HG03521 (cell line): ENCODE data around the gene RFX7.

ENCODE experiments used
- ATAC-seq: cut with Tn5 transposase; IDR thresholded peaks from one replicate; pipeline ENCODE4 v1.9.1; 2021; ENCODE audit warnings: mild to moderate bottlenecking, moderate library complexity; ENCODE audit not compliant: unreplicated experiment

RFX7 gene

GRCh38 chr15:56244811-56245576 is 1.3 kb upstream of the RFX7 start:
- no peak for ATAC-seq

GRCh38 chr15:56244038-56244810 is 545 bp upstream of the RFX7 start:
- no peak for ATAC-seq

- ATAC-seq, result no peak
These were observed 1.0 kb downstream of the RFX7 start for GRCh38 chr15:56242576-56243162.

DNA sequence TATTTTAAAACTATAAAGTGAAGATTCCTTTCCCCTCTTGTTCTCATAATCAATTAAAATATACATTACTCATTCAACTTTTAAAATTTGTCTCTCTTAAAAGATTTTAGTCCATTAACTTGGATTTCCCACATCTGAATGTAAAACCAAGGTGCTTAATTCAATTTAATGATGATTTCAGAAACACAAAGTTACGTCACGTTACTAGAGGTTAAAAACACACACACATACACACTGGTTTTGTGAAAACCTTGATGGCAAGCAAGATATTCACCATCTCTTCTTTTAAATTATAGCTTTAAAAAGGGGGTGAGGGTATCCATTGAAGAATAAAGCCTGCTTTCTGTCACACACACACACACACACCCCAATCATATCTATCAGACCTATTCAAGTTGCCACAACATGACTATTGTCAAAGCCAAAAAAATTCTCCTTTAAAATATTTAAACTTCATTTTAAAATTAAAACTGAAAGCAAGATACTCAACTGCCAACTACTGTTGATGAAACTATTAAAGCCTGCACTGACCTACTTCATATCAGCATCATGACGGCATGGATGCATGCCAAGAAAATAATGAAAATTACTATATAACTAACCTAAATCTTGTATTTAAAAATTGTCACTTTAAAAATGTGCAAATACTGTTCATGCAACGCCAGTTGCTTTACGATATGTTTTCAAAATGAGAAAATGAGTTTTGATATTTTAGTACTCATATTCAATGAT is 2.1 kb downstream of the RFX7 start:
- ATAC-seq, result no peak

DNA sequence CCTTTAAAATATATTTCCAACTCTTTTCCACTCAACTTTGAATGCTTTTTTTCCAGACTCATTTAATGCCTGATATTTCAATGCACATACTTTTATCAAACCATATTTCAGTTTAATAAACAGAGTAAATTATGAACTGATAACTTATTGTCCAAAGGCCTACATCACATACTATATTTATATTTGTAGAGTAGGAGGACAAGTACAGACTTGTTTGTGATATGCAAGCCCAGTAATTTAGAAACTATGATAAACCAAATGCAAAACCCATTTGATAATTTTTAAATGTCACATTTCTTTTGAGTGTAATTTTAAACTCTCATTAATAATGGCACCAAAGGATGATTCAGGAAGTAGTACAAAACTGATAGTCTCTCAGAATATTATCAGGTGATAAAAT is 3.3 kb downstream of the RFX7 start:
- ATAC-seq, result no peak

DNA sequence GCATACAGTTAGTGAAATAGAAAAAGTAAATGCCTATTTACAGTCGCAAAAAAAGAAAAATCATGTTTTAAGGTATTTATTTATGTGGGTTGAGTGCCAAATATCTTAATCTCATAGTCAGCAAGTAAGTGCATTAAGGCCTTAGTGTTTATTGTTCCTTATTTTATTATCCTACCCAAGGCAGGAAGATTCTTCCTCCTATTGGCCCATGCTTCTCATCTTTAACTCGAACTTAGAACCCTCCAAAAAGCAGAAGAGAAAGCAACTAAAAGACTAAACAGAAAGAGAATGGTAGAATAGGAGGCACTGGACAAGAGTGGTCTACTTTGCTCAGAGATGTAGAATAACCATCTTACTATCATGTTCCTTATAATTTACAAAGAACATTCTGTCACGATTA is 7.5 kb downstream of the RFX7 start:
- ATAC-seq, result no peak

- no peak for ATAC-seq
These were observed 8.9 kb downstream of the RFX7 start for GRCh38 chr15:56234804-56235203.

DNA sequence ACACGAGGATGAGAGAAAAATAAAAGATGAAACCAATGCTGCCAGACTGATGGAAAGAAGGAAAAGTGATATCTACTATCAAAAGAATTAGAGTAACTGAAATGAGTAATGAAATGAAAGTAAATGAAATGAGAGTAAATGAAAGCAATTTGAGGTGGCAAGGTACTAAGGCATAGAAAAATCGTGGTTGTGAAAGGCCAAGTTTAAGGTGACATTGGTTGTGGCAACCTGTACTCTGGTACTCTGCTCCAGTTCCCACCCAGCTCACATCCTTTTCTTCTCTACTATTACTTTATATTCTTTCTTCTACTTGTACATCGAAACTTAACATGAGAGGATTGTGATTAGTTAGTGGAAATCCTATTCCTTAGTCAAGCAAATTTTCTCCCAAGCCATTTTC is 10.1 kb downstream of the RFX7 start:
- no peak for ATAC-seq

GRCh38 chr15:56232058-56232457 is 11.6 kb downstream of the RFX7 start:
- no peak for ATAC-seq

GRCh38 chr15:56228854-56229253 is 14.8 kb downstream of the RFX7 start:
- no peak for ATAC-seq

- no peak for ATAC-seq
These were observed 15.3 kb downstream of the RFX7 start for GRCh38 chr15:56228352-56228751.

GRCh38 chr15:56227780-56228179 is 15.9 kb downstream of the RFX7 start:
- no peak for ATAC-seq

- ATAC-seq, result no peak
These were observed 16.4 kb downstream of the RFX7 start for GRCh38 chr15:56227306-56227705.

DNA sequence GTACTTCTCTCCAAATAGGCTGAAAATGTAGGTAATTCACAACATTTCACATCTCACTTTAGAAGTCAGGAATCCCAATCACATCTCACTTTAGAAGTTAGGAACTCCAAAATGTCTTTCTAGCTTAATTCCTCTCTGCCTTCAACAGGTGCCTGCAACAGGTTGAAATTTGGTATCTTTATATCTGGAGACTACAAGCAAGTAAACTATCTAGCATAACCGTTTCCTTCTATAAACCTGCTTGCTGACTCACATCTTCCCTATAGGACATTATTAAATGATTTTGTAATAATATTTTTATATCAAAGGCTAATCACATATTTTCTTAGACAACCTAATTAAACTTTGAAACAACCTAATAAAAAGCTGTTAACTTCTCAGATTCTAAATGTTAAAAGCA is 18.2 kb downstream of the RFX7 start:
- ATAC-seq, result no peak

DNA sequence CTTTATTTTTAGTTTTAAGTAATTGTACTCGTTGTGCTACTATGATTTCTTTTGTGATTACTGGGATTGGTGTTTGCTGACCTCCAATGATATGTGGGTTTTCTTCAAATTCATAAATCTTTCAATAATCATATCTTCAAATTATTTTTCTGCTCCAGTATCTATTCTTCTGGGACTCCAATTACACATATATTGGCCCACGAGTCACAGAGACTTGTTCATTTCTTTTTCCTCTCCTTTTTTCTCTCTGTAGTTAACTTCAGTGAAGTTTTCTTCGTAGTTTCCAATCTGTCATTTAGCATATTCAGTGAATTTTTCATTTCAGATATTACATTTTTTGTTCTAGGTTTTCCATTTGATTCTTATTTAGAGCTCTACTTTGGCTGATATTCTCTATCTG is 21.4 kb downstream of the RFX7 start:
- ATAC-seq, result no peak

- no peak for ATAC-seq
These were observed 26.3 kb downstream of the RFX7 start for GRCh38 chr15:56217341-56217740.

- ATAC-seq, result no peak
These were observed 27.9 kb downstream of the RFX7 start for GRCh38 chr15:56215769-56216168.

DNA sequence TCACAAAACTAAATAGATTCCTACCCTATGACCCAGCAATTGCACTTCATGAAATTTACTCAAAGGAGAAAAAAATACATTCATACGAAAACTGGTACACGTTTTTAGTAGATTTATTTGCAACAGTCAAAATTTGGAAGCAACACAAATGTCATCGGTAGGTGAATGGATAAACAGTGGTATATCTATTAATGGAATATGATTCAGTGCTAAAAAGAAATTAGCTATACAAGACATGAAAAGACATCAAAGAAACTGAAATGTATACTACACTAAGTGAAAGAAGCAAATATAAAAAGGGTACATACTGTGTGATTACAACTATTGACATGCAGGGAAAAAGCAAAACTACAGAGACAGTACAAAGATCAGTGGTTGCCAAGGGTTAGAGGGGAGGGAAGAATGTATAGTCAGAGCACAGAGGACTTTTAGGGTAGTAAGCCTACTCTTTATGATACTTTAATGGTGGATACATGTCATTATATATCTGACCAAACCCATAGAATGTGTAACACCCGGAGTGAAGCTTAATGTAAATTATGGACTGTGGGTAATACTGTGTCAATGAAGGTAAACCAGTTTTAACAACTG is 31.6 kb downstream of the RFX7 start:
- no peak for ATAC-seq

DNA sequence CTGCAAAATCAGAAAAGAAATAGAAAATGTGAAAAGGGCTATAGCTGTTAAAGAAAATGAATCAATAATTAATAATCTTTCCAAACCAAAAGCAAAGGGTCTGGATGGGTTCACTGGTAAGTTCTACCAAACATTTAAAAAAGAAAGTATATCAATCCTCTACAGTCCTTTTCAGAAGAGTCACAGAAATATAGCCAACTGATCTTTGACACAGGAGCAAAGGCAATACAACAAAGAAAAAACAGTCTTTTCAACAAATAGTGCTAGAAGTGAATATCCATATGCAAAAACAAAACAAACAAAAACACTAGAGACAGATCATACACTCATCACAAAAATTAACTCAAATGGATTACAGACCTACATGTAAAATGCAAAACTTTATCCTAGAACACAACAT is 32.6 kb downstream of the RFX7 start:
- ATAC-seq, result no peak

GRCh38 chr15:56208641-56209155 is 35.0 kb downstream of the RFX7 start:
- no peak for ATAC-seq

GRCh38 chr15:56208185-56208584 is 35.5 kb downstream of the RFX7 start:
- ATAC-seq, result no peak
